Naive thymus-derived CD4-positive, alpha-beta T cell (primary cell): ENCODE measurements around the gene ISM2. TPM values are rescaled to one million over a fixed set of nuclear protein-coding genes. Genes with fewer than 3 reads are reported as not detected.
A peak's percentile ranks its signal among the peaks of the same experiment; 100 is the strongest.
"Not testable (repeated sequence)": the region's sequence is repeated elsewhere in the genome, so short reads cannot be mapped to it uniquely, and the experiment has no call there.

Experiments used
- ATAC-seq: fragments of 150-1000 bp; cut with Tn5 transposase; 2 replicates; pipeline ENCODE4 v1.10.0; 2021; ENCODE audit warnings: mild to moderate bottlenecking, moderate library complexity
- CTCF ChIA-PET: fragments of 350-600 bp; sonication (Branson Sonifier 250); formaldehyde crosslinking; loops from one replicate; lab custom pipeline; 2021; ENCODE audit warnings: antibody characterized with exemption; lab: Charles Lee
- POLR2A ChIA-PET: fragments of 350-600 bp; sonication (Branson Sonifier 250); formaldehyde crosslinking; loops from one replicate; lab custom pipeline; 2021; ENCODE audit warnings: antibody characterized with exemption, inconsistent platforms; lab: Charles Lee
- DNase-seq, 9 donors: peaks; one replicate each; pipeline versions ENCODE4 v3.0.0 to v3.0.0-alpha.2; 2020 to 2022; ENCODE audit warnings: mixed read lengths in 1 of 9
- H3K27ac ChIP-seq: one replicate; pipeline ENCODE4 v1.7.0; 2013; ENCODE audit warnings: mild to moderate bottlenecking, low read depth, low read length, moderate library complexity
- H3K27me3 ChIP-seq, 2 donors: one replicate each; pipeline ENCODE4 v1.7.0; 2013; ENCODE audit warnings: low read length in 2 of 2, mild to moderate bottlenecking in 2 of 2, moderate library complexity in 2 of 2; ENCODE audit not compliant: control insufficient read depth in 2 of 2, insufficient read depth in 2 of 2
- H3K36me3 ChIP-seq, 3 experiments: 1 replicate in 2 of 3; 2 replicates in 1 of 3; pipeline ENCODE4 v1.7.0; 2013; ENCODE audit warnings: low read length in 3 of 3, mild to moderate bottlenecking in 3 of 3, moderate library complexity in 1 of 3; ENCODE audit not compliant: insufficient read depth in 3 of 3, control insufficient read depth in 2 of 3
- H3K4me1 ChIP-seq, 2 donors: one replicate each; pipeline ENCODE4 v1.7.0; 2013; ENCODE audit warnings: low read length in 2 of 2, mild to moderate bottlenecking in 2 of 2, moderate library complexity in 1 of 2; ENCODE audit not compliant: control insufficient read depth in 2 of 2, insufficient read depth in 2 of 2
- H3K4me3 ChIP-seq: 2 replicates; pipeline ENCODE4 v1.7.0; 2013; ENCODE audit warnings: mild to moderate bottlenecking, low read length
- H3K9me3 ChIP-seq, 3 experiments: 1 replicate in 2 of 3; 2 replicates in 1 of 3; pipeline ENCODE4 v1.7.0; 2013; ENCODE audit warnings: low read length in 3 of 3; ENCODE audit not compliant: control insufficient read depth in 2 of 3
- H3K27ac Mint-ChIP-seq, 9 donors: one replicate each; pipeline ENCODE4 v1.8.0; 2020 to 2022; ENCODE audit warnings: mixed read lengths in 9 of 9, mild to moderate bottlenecking in 8 of 9, moderate library complexity in 5 of 9, inconsistent platforms in 2 of 9
- H3K27me3 Mint-ChIP-seq, 5 donors: one replicate each; pipeline ENCODE4 v1.8.0; 2021 to 2022; ENCODE audit warnings: mixed read lengths in 5 of 5, mild to moderate bottlenecking in 1 of 5
- H3K36me3 Mint-ChIP-seq, 5 donors: one replicate each; pipeline ENCODE4 v1.8.0; 2020 to 2022; ENCODE audit warnings: mixed read lengths in 5 of 5, mild to moderate bottlenecking in 3 of 5, inconsistent platforms in 1 of 5
- H3K4me1 Mint-ChIP-seq, 7 donors: one replicate each; pipeline ENCODE4 v1.8.0; 2020 to 2022; ENCODE audit warnings: mixed read lengths in 7 of 7, mild to moderate bottlenecking in 3 of 7, inconsistent platforms in 1 of 7
- H3K4me3 Mint-ChIP-seq, 10 donors: one replicate each; pipeline ENCODE4 v1.8.0; 2020 to 2022; ENCODE audit warnings: mild to moderate bottlenecking in 10 of 10, mixed read lengths in 10 of 10, moderate library complexity in 6 of 10, inconsistent platforms in 2 of 10
- H3K9me3 Mint-ChIP-seq, 11 donors: one replicate each; pipeline ENCODE4 v1.8.0; 2020 to 2022; ENCODE audit warnings: mixed read lengths in 11 of 11, mild to moderate bottlenecking in 4 of 11, inconsistent platforms in 1 of 11, moderate library complexity in 1 of 11
- intact Hi-C, 2 donors: fragments of 100-400 bp; cut with micrococcal nuclease; formaldehyde crosslinking; loops; one replicate each; pipeline ENCODE4 v1.15.1; 2023
- polyA plus RNA-seq, 2 donors: library from polyadenylated mRNA; unstranded; fragments of 300-500 nt; fragmentation: Illumina TruSeq; gene quantifications; one replicate each; pipeline ENCODE4 v1.2.3, GENCODE V29; 2021
- total RNA-seq, 6 experiments: library from RNA in 5 of 6; stranded (reverse) in 5 of 6; gene quantifications; 1 replicate in 5 of 6; 2 replicates in 1 of 6; pipeline ENCODE4 v1.2.3 and lab custom pipeline; 2021 to 2026

The ISM2 gene
- total RNA-seq (not detected), polyA plus RNA-seq (not detected), total RNA-seq (lab: John Stamatoyannopoulos, UW) (not detected)

GRCh38 chr14:77498120-77498979, at the start of gene ISM2:
TSS of gene ISM2 (minus strand) at chr14:77498816. CDS start at chr14:77498793, 23 bp downstream.
- H3K4me3 Mint-ChIP-seq, result peak within 1 kb of the TSS; percentile 67 to 83 (median 75)
- Histone ChIP-seq H3K4me1 (peaks cover 0 to 6% of the 10 kb centered on the region in 2 donors), H3K36me3 (no peaks in the 10 kb centered on the region), H3K9me3 (no peaks in the 10 kb centered on the region), H3K27ac (no peak within 1 kb of the TSS), H3K4me3 (no peak within 1 kb of the TSS), H3K27me3 (peaks cover 0 to 6% of the 10 kb centered on the region in 2 donors)
- no peak within 1 kb of the TSS for H3K27ac Mint-ChIP-seq
- peaks cover 0 to 9% (median 4%) of the 10 kb centered on the region in 5 donors for H3K36me3 Mint-ChIP-seq
- peaks cover 34 to 46% (median 38%) of the 10 kb centered on the region in 5 donors for H3K27me3 Mint-ChIP-seq
- H3K9me3 Mint-ChIP-seq, result peaks cover 3 to 6% (median 4%) of the 10 kb centered on the region in 11 donors
- peak; percentile 83 for ATAC-seq
- CTCF ChIA-PET, result no interaction called here
- intact Hi-C loops, result no loop called here
- POLR2A ChIA-PET, result no interaction called here
- H3K4me1 Mint-ChIP-seq, result peaks cover 0 to 8% (median 5%) of the 10 kb centered on the region in 7 donors
- DNase-seq, result peak in 8 of 9 donors; percentile 14 to 54 (median 20)

GRCh38 chr14:77547512-77548180, 49.0 kb upstream of the ISM2 start:
- CTCF ChIA-PET, result no interaction called here
- Histone ChIP-seq H3K27me3 (no peaks in the 10 kb centered on the region), H3K27ac (no peak overlapping the region), H3K36me3 (peaks cover 9 to 44% (median 16%) of the 10 kb centered on the region in 3 experiments), H3K4me3 (no peak overlapping the region), H3K4me1 (no peaks in the 10 kb centered on the region), H3K9me3 (no peaks in the 10 kb centered on the region)
- H3K9me3 Mint-ChIP-seq, result no peaks in the 10 kb centered on the region
- H3K4me3 Mint-ChIP-seq, result no peak overlapping the region
- ATAC-seq (no peak), DNase-seq (no peak)
- peaks cover 0 to 49% (median 23%) of the 10 kb centered on the region in 5 donors for H3K36me3 Mint-ChIP-seq
- intact Hi-C loops, result no loop called here
- POLR2A ChIA-PET, result interaction anchor here (0.7 kb wide), 1 partner anchor 161 kb away, joined by 3 read pairs; no protein-coding TSS in a partner anchor
- peaks cover 2 to 16% (median 2%) of the 10 kb centered on the region in 7 donors for H3K4me1 Mint-ChIP-seq
- no peaks in the 10 kb centered on the region for H3K27me3 Mint-ChIP-seq
- no peak overlapping the region for H3K27ac Mint-ChIP-seq

- H3K9me3 Mint-ChIP-seq, H3K4me1 ChIP-seq, ATAC-seq, intact Hi-C loops, POLR2A ChIA-PET, DNase-seq, H3K4me3 Mint-ChIP-seq, H3K4me3 ChIP-seq, H3K27me3 ChIP-seq, H3K27ac Mint-ChIP-seq, H3K9me3 ChIP-seq, H3K27ac ChIP-seq, H3K27me3 Mint-ChIP-seq: not testable (repeated sequence)
- peaks cover 8 to 30% (median 9%) of the 10 kb centered on the region in 3 experiments for H3K36me3 ChIP-seq
- CTCF ChIA-PET, result interaction anchor here (0.7 kb wide), 1 partner anchor 33 kb away, joined by 3 read pairs; no protein-coding TSS in a partner anchor
- Mint-ChIP-seq H3K36me3 (peaks cover 0 to 39% (median 19%) of the 10 kb centered on the region in 5 donors), H3K4me1 (peaks cover 4 to 18% (median 7%) of the 10 kb centered on the region in 7 donors)
These were observed 46.6 kb upstream of the ISM2 start for GRCh38 chr14:77545171-77545570.

- POLR2A ChIA-PET, result no interaction called here
- Mint-ChIP-seq H3K9me3 (no peaks in the 10 kb centered on the region), H3K27me3 (no peaks in the 10 kb centered on the region), H3K4me3 (no peak overlapping the region), H3K27ac (peak overlapping the region in 1 of 9 donors; percentile 16), H3K36me3 (peaks cover 0 to 33% (median 15%) of the 10 kb centered on the region in 5 donors), H3K4me1 (peaks cover 4 to 18% (median 7%) of the 10 kb centered on the region in 7 donors)
- no peak overlapping the region for H3K4me3 ChIP-seq
- DNase-seq, result no peak
- no peak for ATAC-seq
- intact Hi-C loops, result no loop called here
- no peaks in the 10 kb centered on the region for H3K4me1 ChIP-seq
- H3K27me3 ChIP-seq, result no peaks in the 10 kb centered on the region
- peaks cover 5 to 25% (median 9%) of the 10 kb centered on the region in 3 experiments for H3K36me3 ChIP-seq
- H3K27ac ChIP-seq, result no peak overlapping the region
- no peaks in the 10 kb centered on the region for H3K9me3 ChIP-seq
- CTCF ChIA-PET, result no interaction called here
These were observed 46.0 kb upstream of the ISM2 start for GRCh38 chr14:77544571-77544970.

GRCh38 chr14:77543637-77544334, 45.2 kb upstream of the ISM2 start:
- H3K9me3 ChIP-seq, result no peaks in the 10 kb centered on the region
- H3K4me1 Mint-ChIP-seq, result peaks cover 4 to 18% (median 7%) of the 10 kb centered on the region in 7 donors
- no peaks in the 10 kb centered on the region for H3K27me3 ChIP-seq
- intact Hi-C loops, result no loop called here
- ChIA-PET POLR2A (interaction anchor here (0.6 kb wide), 1 partner anchor 15 kb away, joined by 5 read pairs; no protein-coding TSS in a partner anchor), CTCF (no interaction called here)
- ATAC-seq (no peak), DNase-seq (no peak)
- H3K4me3 ChIP-seq, result no peak overlapping the region
- no peak overlapping the region for H3K4me3 Mint-ChIP-seq
- H3K27ac Mint-ChIP-seq, result peak overlapping the region in 1 of 9 donors; percentile 33
- H3K4me1 ChIP-seq, result no peaks in the 10 kb centered on the region
- H3K27me3 Mint-ChIP-seq, result no peaks in the 10 kb centered on the region
- H3K36me3 Mint-ChIP-seq, result peaks cover 0 to 27% (median 15%) of the 10 kb centered on the region in 5 donors
- H3K27ac ChIP-seq, result no peak overlapping the region
- H3K9me3 Mint-ChIP-seq, result no peaks in the 10 kb centered on the region
- H3K36me3 ChIP-seq, result peaks cover 0 to 18% (median 3%) of the 10 kb centered on the region in 3 experiments

GRCh38 chr14:77543240-77543551, 44.6 kb upstream of the ISM2 start:
- intact Hi-C loops, result no loop called here
- DNase-seq (no peak), ATAC-seq (no peak)
- peaks cover 4 to 18% (median 7%) of the 10 kb centered on the region in 7 donors for H3K4me1 Mint-ChIP-seq
- peaks cover 0 to 22% (median 13%) of the 10 kb centered on the region in 5 donors for H3K36me3 Mint-ChIP-seq
- no peaks in the 10 kb centered on the region for H3K27me3 ChIP-seq
- no peaks in the 10 kb centered on the region for H3K27me3 Mint-ChIP-seq
- H3K36me3 ChIP-seq, result peaks cover 0 to 13% (median 0%) of the 10 kb centered on the region in 3 experiments
- H3K4me1 ChIP-seq, result no peaks in the 10 kb centered on the region
- CTCF ChIA-PET, result no interaction called here
- H3K9me3 ChIP-seq, result no peaks in the 10 kb centered on the region
- no peak overlapping the region for H3K27ac ChIP-seq
- no peak overlapping the region for H3K4me3 Mint-ChIP-seq
- H3K4me3 ChIP-seq, result no peak overlapping the region
- POLR2A ChIA-PET, result interaction anchor here (0.6 kb wide), 1 partner anchor 14 kb away, joined by 5 read pairs; no protein-coding TSS in a partner anchor
- no peak overlapping the region for H3K27ac Mint-ChIP-seq
- no peaks in the 10 kb centered on the region for H3K9me3 Mint-ChIP-seq
